ENCODE data around the gene PRSS21.

PRSS21 gene

GRCh38 chr16:2816751-2817339 lies at the start of gene PRSS21:
Gene PRSS21, plus strand, starts transcription at chr16:2817237. Its CDS starts 32 bp downstream, at chr16:2817269.
- no peak for DNase-seq

GRCh38 chr16:2767891-2768290 lies 49.1 kb upstream of the PRSS21 start:
- no peak for DNase-seq

GRCh38 chr16:2768403-2769089 lies 48.5 kb upstream of the PRSS21 start:
- no peak for DNase-seq

- no peak for DNase-seq
Measured at GRCh38 chr16:2769100-2769529, 47.9 kb upstream of the PRSS21 start.

GRCh38 chr16:2769675-2770056 lies 47.4 kb upstream of the PRSS21 start:
- no peak for DNase-seq

- DNase-seq, result no peak
Measured at GRCh38 chr16:2770057-2770951, 46.7 kb upstream of the PRSS21 start.

GRCh38 chr16:2771496-2772402 lies 45.3 kb upstream of the PRSS21 start:
- no peak for DNase-seq

- DNase-seq, result no peak
Measured at GRCh38 chr16:2773188-2773968, 43.7 kb upstream of the PRSS21 start.

GRCh38 chr16:2774161-2774891 lies 42.7 kb upstream of the PRSS21 start:
- DNase-seq, result no peak

- no peak for DNase-seq
Measured at GRCh38 chr16:2775131-2775716, 41.8 kb upstream of the PRSS21 start.

- no peak for DNase-seq
Measured at GRCh38 chr16:2775765-2776499, 41.1 kb upstream of the PRSS21 start.

- no peak for DNase-seq
Measured at GRCh38 chr16:2776500-2777139, 40.4 kb upstream of the PRSS21 start.

GRCh38 chr16:2777231-2777902 lies 39.7 kb upstream of the PRSS21 start, which contains the start of gene ELOB:
Gene ELOB, minus strand, starts transcription at chr16:2777280. Its CDS starts 41 bp downstream, at chr16:2777239.
- DNase-seq, result peak; percentile 60

GRCh38 chr16:2777903-2778629 lies 39.0 kb upstream of the PRSS21 start:
- peak; percentile 13 for DNase-seq

- DNase-seq, result no peak
Measured at GRCh38 chr16:2778630-2778958, 38.4 kb upstream of the PRSS21 start.

GRCh38 chr16:2779151-2779920 lies 37.7 kb upstream of the PRSS21 start:
- no peak for DNase-seq

All from NCI-H748 treated with DMSO at 0.1 percent for 48 hours (cell line).